HepG2 (cell line): ENCODE results near the gene RSPH4A. TPM values are rescaled to one million over a fixed set of nuclear protein-coding genes. Genes with fewer than 3 reads are reported as not detected.

Experiments used
- CEBPG ChIP-seq: IDR thresholded peaks from 2 replicates; pipeline ENCODE4 v1.6.1; 2016
- CEBPZ ChIP-seq: IDR thresholded peaks from 2 replicates; pipeline ENCODE4 v1.6.1; 2012; ENCODE audit warnings: low read length, improper control_type of control experiment
- ELF1 ChIP-seq: sonication (generic); formaldehyde crosslinking; IDR thresholded peaks from 2 replicates; pipeline ENCODE4 v1.4.0; 2020; ENCODE audit warnings: missing genetic modification reagents
- GPBP1L1 ChIP-seq: sonication (generic); formaldehyde crosslinking; IDR thresholded peaks from 2 replicates; pipeline ENCODE4 v1.5.0; 2020; ENCODE audit warnings: mild to moderate bottlenecking, missing genetic modification reagents
- HOXA3 ChIP-seq: sonication (generic); formaldehyde crosslinking; IDR thresholded peaks from 2 replicates; pipeline ENCODE4 v1.5.0; 2020; ENCODE audit warnings: missing genetic modification reagents
- MED1 ChIP-seq: sonication (generic); formaldehyde crosslinking; IDR thresholded peaks from 2 replicates; pipeline ENCODE4 v1.4.0; 2020; ENCODE audit warnings: missing genetic modification reagents
- MEIS2 ChIP-seq: sonication (generic); formaldehyde crosslinking; IDR thresholded peaks from 2 replicates; pipeline ENCODE4 v1.9.0; 2021; ENCODE audit warnings: mild to moderate bottlenecking, missing genetic modification reagents
- NFIB ChIP-seq: sonication (generic); formaldehyde crosslinking; IDR thresholded peaks from 2 replicates; pipeline ENCODE4 v1.9.0; 2021; ENCODE audit warnings: missing genetic modification reagents, mild to moderate bottlenecking, borderline replicate concordance
- RERE ChIP-seq: IDR thresholded peaks from 2 replicates; pipeline ENCODE4 v1.6.1; 2016; ENCODE audit warnings: low read depth, missing genetic modification reagents, missing compliant biosample characterization
- SIX4 ChIP-seq: sonication (generic); formaldehyde crosslinking; IDR thresholded peaks from 2 replicates; pipeline ENCODE4 v1.4.0; 2020; ENCODE audit warnings: missing genetic modification reagents
- SMAD1 ChIP-seq: sonication (generic); formaldehyde crosslinking; IDR thresholded peaks from 2 replicates; pipeline ENCODE4 v1.4.0; 2020; ENCODE audit warnings: missing genetic modification reagents, low read depth, mild to moderate bottlenecking, borderline replicate concordance
- TCF7 ChIP-seq: sonication (generic); IDR thresholded peaks from 2 replicates; pipeline ENCODE4 v1.6.1; 2016; ENCODE audit warnings: antibody characterized with exemption, low read depth
- TGIF2 ChIP-seq: IDR thresholded peaks from 2 replicates; pipeline ENCODE4 v1.6.1; 2016; ENCODE audit warnings: control low read depth, missing compliant biosample characterization
- XBP1 ChIP-seq: sonication (generic); formaldehyde crosslinking; IDR thresholded peaks from 2 replicates; pipeline ENCODE4 v1.5.0; 2020; ENCODE audit warnings: missing genetic modification reagents
- ZBTB1 ChIP-seq: sonication (generic); formaldehyde crosslinking; IDR thresholded peaks from 2 replicates; pipeline ENCODE4 v1.4.0; 2020; ENCODE audit warnings: missing genetic modification reagents, borderline replicate concordance
- ZFP1 ChIP-seq: IDR thresholded peaks from 2 replicates; pipeline ENCODE4 v1.6.1; 2016
- ZNF619 ChIP-seq: sonication (generic); formaldehyde crosslinking; IDR thresholded peaks from 2 replicates; pipeline ENCODE4 v1.4.0; 2020; ENCODE audit warnings: mild to moderate bottlenecking, missing genetic modification reagents
- ZNF660 ChIP-seq: sonication (generic); formaldehyde crosslinking; IDR thresholded peaks from 2 replicates; pipeline ENCODE4 v1.5.1; 2020; ENCODE audit warnings: mild to moderate bottlenecking, low read depth, missing genetic modification reagents, borderline replicate concordance
- ZNF724P ChIP-seq: sonication (generic); formaldehyde crosslinking; IDR thresholded peaks from 2 replicates; pipeline ENCODE4 v1.8.0; 2022; ENCODE audit warnings: missing genetic modification reagents, borderline replicate concordance
- ZNF740 ChIP-seq: sonication (generic); formaldehyde crosslinking; IDR thresholded peaks from 2 replicates; pipeline ENCODE4 v1.4.0; 2020; ENCODE audit warnings: missing genetic modification reagents
- ZSCAN25 ChIP-seq: sonication (generic); formaldehyde crosslinking; IDR thresholded peaks from 2 replicates; pipeline ENCODE4 v1.8.0; 2022; ENCODE audit warnings: mild to moderate bottlenecking, missing genetic modification reagents
- polyA plus RNA-seq, 8 experiments: library from polyadenylated mRNA; depleted of rRNA in 3 of 8; stranded (reverse) in 7 of 8; unstranded in 1 of 8; fragments of >200 nt; fragmentation: Illumina TruSeq in 4 of 8; extraction: Trizol in 4 of 8; gene quantifications; 2 replicates each; pipeline versions ENCODE4 v1.2.1 to v1.2.3, GENCODE V29; 2011 to 2016; ENCODE audit warnings: low read depth in 4 of 8, missing spikeins in 1 of 8, mixed read lengths in 1 of 8; ENCODE audit not compliant: insufficient read depth in 1 of 8
- total RNA-seq, 5 experiments: library from RNA; depleted of rRNA; stranded (reverse); fragments of >200 nt; fragmentation: Illumina TruSeq; extraction: Trizol; gene quantifications; 2 replicates each; pipeline ENCODE4 v1.2.3, GENCODE V29; 2016; ENCODE audit warnings: low read depth in 1 of 5

The RSPH4A gene
- total and polyA plus RNA-seq, 2 of the 13 experiments (the other 11 are each of a cell fraction or from before 2014, with no cell fraction given): 0.24 to 0.40 TPM

- TF ChIP-seq CEBPZ (no peak), ZFP1 (CRISPR knock-in tag) (peak; percentile 82; the same call in 1 of the 2 replicates), ZNF740 (CRISPR knock-in tag) (0 out of 2 replicates have a peak, but pooled peaks have one; percentile 54), MED1 (CRISPR knock-in tag) (peak; percentile 97), ELF1 (CRISPR knock-in tag) (peak; percentile 74; the same call in 1 of the 2 replicates), ZNF660 (CRISPR knock-in tag) (no peak), GPBP1L1 (CRISPR knock-in tag) (no peak), ZSCAN25 (CRISPR knock-in tag) (0 out of 2 replicates have a peak, but pooled peaks have one; percentile 32), ZBTB1 (CRISPR knock-in tag) (no peak), RERE (CRISPR knock-in tag) (peak; percentile 86), NFIB (CRISPR knock-in tag) (no peak), CEBPG (CRISPR knock-in tag) (peak; percentile 84), ZNF724P (peak; percentile 57; the same call in 1 of the 2 replicates), SIX4 (peak; percentile 67; the same call in 1 of the 2 replicates), HOXA3 (CRISPR knock-in tag) (peak; percentile 93), SMAD1 (CRISPR knock-in tag) (no peak; the same call in 1 of the 2 replicates), XBP1 (CRISPR knock-in tag) (0 out of 2 replicates have a peak, but pooled peaks have one; percentile 51), TGIF2 (CRISPR knock-in tag) (peak; percentile 80; the same call in 1 of the 2 replicates), MEIS2 (CRISPR knock-in tag) (peak; percentile 93), ZNF619 (CRISPR knock-in tag) (no peak), TCF7 (peak; percentile 72)
These were observed 15.2 kb downstream of the RSPH4A start (continued) for GRCh38 chr6:116631379-116631990.
